Stimulated activated CD8-positive, alpha-beta memory T cell treated with anti-CD3 and anti-CD28 coated beads, Interleukin-4, amount 100 ng/mL, for 1 hour (primary cell): ENCODE results near the gene KCNMA1.

Experiments
- DNase-seq, 2 donors: peaks; one replicate each; pipeline ENCODE4 v3.0.0-alpha.2; 2020; ENCODE audit warnings: low read depth in 2 of 2, low spot score in 1 of 2

Gene KCNMA1

DNA sequence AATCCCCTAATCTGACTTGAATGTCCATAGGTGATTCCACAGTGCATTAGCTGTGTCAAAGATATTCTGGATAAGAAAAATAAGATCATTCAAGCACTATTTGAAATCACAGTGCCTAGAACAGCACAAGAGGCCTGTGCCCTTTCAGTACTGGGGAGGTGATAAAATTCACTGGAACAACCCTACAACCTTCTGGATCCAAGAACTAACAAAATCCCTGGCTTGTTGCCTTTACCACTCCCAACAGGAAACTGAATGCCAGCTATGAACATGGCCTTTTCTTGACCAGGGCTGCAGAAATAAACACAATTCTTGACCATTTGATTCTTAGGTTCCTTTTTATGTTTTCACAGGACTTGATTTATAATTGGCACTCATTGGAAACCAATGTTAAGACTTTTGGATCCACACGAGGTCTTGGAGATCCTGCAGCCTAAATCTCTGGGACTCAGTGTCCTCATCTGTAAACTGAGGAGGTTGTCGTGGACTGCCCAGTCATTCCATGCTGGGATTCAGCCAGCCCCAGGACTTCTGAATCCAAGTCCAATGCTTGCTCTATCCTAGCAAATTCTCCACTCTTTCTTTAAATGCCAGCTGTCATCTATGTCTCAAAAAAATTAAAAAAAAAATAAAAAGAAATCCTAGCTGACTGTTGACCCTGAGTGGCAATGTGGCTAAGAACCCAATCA is 624.7 kb downstream of the KCNMA1 start:
- no peak for DNase-seq

DNA sequence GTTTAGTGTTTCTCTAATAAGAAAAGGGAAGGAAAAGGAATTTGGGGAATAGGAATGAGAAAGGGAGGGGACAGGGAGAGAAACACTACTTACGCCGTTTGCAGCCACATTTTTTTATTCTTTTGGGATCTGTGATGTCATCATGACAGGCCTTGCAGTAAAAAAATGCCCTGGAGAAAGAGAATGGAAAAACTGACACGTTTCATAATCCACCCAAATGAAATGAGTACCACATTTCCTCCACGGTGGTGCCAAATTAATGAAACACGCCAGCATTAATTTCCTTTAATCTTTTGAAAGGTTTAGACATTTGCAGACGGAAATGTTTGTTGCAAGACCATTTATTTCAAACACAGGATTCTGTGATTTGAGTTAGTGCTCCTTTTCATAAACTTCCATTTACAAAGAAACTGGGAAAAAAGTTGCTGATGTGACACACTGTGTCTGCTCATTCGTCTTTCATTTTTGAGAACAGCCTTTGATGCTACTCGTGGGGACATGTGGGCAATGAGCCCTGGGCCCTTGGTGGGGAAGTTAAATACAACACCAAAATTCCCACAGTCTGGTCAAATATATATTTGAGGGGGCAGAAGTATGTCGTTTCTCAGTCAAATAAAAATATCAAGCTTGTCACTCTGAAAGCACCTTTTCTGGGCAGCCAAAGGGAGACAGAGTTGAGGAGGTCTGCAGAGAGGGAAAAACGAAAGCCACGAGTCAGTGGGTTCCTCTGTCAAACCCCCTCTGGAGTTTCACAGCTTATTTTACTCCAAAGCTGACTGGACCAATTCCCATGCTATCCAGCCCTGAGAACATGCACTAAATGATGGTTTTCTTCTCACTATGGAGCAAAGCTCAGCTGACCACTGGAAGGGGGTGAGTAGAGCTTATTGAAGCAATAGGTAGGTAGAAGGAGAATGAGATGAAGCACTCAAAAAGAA is 625.5 kb downstream of the KCNMA1 start:
- DNase-seq = no peak

DNA sequence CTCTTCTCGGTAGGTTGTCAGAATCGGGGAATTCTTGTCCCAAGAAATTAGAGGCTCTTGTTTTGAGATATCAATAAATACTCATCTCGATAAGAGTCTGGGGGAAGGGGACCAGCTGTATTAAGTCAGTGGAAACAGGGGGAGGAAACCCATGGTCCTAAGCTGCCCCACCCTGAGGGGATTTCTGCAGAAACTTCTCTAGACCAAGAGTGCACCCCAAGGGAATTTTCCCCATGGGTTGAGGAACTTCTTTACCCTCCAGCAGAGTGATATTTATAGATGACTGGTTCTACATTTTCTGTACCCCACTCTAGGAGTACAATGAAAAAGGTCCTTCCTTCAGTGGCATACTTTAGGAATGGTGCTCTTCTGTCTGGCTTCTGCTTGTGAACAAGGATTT is 627.2 kb downstream of the KCNMA1 start:
- no peak for DNase-seq

DNA sequence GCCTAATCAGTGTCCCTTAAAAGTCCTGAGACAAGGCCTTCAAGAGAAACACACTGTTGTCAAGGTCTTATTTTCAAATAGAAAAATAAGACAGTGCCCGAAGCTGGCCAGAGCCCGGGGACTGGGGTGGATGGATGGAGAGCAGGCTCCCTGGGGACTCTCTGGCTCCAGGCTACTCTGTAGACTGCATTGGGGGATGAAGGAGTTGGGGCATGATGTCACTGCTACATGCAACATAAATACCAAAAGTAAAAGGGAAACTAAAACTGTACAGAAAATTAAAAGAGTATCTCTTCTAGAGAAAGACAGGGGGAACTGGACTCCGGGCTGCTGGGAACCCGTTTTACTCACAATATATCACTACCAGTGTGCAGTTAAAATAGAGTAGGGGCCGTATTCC is 629.8 kb downstream of the KCNMA1 start:
- no peak for DNase-seq

DNA sequence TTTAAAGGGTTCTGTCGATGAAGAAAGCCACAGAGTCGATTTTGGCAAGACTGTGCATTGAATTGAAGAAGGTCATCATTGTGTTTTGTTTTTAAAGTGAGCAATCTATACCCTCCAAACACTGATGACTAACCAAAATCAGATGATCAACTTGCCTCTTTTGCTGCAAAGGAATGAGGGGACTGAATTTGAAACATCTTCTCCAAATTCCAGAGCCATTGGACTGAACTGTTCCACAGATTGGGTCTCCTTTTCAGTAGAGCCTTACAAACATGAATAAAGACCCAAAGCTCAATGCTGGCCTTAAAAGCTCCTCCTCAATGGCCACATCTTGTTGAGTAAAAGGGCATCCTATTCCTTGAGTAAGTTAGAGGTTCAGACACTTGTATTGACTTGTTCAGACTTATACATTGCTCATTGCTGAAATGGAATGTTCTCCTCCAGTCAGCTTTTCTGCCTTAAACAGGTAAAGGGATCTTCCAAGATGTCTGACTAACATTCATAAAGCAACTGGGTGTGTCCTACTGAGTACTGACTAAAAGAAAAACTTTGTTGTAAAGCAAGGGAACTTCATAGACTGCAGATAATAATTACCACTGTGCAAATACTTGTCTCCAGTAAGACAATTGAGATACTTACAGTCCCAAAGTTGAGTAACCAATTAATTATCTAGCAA is 630.6 kb downstream of the KCNMA1 start:
- no peak for DNase-seq

DNA sequence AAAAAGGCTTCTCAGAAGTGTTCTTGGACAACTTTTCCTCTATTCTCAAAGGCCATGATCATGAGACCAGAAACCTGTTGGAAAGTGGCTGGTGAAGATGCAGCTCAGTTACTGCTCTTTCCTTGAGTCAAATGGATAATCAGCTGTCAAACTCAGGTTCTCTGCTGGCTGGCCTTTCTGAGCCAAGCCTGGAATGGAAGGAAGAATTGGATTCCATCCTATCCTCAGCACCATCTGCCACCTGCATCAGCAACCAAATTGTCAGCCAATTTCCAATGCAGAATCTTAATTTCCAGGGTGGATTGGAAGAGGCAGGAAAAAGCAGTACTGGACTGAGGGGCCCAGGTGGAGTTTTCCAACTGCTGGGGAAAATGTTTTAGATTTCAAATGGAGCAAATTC is 631.7 kb downstream of the KCNMA1 start:
- no peak for DNase-seq

DNA sequence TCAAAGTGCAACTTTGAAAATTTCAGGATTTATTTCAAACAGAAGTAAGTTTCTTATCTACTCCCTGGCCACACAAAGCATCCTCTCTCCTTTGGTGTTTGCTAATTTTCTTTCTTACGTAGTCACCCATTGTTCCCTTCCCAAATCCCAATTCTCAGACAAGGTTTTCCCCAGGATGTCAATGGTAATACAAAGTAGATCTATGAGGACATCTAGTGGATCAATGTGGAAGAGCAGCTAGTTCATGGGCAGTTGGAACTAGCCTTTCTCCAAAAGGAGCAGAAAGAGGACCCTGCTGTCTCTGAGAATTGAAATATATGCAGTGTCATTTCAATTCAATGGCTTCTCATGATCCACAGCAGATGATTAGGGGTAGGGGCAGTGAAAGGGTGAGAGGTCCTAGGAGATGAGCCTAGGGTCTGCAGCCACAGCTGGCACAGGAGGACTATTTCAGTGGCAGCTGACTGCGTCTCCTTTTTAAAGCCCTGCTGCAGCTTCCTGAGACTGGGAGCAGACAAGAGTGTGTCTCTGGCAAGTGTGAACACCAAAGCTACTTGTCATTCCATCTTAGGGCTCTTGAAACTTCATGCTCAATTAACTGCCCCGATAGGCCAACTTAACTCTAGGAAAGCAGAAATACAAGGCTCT is 632.6 kb downstream of the KCNMA1 start:
- DNase-seq = no peak

DNA sequence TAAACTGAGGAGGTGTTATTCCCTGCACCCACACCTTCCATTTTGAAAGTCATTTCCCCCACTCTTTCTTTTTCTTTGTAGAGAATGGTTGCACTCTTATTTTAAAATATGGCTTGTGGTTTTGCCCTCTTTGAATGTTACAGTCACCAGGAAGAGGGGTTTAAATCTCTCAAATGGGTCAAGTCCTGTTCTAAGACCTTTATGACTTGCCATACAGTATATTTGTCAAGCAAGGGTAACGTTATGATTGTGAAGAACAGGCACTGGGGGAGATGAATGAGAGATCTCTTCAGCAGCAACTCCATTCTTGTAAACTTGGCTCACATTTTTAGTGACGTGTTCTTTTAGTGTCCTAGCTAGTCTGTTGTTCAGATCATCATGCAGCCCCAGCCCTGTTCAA is 634.7 kb downstream of the KCNMA1 start:
- no peak for DNase-seq

DNA sequence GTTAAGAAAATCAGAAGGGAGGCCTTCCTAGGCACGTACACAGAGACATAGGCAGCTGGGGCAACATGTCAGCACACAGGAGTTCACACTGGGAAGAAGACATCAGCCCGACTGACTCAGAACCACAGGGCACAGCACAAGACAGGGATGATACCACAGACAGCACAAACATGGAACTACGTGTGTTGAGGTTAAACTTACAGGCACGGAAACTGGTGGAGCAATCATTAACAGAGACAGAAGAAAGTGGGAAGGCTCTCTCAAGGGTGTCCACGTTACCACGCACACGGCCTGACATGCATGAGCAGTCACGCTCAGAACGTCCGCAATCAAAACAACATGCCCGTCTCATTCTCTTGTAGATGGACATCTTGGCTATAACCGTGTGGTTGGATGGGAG is 636.4 kb downstream of the KCNMA1 start:
- DNase-seq = no peak

DNA sequence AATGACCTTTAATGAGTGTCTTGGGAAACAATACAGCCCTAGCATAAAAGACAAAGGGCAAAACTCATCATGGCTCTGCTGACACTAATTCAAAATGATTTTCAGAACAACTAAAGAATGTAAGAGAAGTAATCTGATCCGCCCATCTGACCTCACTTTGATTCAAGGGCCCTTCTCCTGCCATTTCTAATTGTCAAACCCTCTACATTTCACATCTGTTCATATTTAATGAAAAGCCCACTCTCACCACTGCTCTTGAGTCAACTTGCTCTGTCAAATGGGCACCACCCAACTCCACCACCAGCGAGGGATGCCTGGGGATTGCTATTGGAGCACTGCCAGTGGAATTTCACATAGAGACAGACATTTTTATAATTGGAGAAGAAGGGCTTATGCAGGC is 639.2 kb downstream of the KCNMA1 start:
- no peak for DNase-seq

DNA sequence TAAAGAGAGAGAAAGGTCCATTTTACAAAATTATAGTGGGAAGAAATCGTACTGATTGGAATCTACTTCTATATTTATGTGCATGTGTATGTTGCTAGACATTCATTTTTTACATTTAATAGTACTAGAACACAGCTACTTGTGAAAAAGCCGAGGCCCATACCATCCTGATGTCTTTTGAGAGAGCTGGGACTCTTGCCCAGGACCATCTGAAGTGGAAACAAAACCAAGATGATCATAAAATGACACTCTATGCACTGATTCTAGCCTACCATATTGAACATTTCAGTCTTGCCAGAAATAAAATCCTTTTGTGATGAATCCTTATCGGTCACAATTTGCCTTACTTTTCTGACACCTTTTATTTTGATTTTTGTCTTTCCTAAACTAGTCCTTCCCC is 640.0 kb downstream of the KCNMA1 start:
- no peak for DNase-seq

DNA sequence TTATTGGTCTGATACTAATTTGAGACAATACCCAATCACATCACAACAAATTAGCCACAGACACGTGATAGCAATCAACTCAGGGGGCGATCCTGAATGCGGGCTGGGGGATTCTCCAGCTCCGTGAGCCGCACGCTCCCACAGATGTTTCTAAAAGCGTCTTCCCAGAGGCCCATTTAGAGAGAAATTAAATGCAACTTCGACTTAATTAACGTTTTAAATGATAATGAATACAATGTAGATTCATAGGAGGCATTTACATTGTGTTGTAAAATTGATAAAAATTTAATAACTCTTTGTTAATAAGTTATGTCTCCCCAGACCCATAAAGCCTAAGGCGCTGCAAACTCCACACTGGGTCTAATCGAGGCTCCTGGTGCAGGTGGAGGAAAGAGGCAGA is 642.6 kb downstream of the KCNMA1 start:
- no peak for DNase-seq

DNA sequence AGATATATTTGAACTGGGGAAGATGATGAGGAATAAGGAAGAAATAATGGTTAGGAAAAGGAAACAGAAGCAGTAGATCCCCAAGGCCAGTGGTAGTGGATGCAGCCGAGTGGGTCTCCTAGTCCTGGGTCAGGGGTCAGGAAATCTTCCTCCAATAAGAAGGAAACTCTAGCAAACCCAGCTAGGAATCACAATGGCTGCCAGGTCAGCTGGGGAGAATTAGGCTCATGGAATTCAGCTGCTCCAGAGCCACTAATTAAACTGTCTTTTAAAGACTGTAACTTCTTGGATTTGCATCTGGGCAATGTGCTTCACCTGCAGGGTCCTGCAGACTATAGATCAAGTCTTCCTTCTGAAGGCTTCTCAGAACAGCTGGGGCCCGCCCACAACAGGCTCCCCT is 644.4 kb downstream of the KCNMA1 start:
- no peak for DNase-seq

DNA sequence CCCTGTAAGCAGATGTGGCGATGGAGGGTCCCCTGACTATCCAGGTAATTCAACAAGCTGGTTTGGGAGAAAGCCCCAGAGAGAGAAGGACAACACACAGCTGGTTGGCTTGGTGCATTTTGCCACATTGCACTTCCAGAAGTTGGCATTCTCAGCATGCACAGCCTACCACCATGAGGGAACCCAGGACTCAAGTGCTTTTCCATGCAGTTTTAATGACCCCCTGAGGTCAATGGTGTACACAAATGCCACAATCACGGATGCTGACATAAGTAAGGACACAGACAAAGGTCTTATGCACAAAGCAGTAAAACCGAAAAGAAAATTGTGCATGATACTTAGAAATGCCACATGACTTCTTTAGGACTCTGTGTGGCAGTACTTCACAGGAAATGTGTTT is 645.1 kb downstream of the KCNMA1 start:
- DNase-seq = no peak

DNA sequence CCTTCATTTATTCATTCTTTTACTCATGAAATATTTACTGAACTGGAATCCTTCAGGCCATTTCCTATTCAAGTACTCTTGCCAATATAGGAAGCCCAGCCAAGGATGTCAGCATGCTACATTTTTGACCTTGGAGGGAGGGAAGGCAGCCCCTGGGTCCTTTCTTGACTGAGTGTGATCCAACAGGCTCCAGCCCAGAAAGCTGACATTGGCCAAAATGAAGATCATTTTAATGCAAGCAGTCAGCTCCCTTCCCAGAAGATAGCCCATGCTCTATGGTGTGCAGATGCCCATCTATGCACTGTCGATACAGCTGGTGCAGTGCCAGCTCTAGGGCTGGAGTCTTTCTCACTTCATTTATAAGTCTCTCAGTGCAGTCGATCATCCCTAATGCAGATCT is 646.0 kb downstream of the KCNMA1 start:
- no peak for DNase-seq

DNA sequence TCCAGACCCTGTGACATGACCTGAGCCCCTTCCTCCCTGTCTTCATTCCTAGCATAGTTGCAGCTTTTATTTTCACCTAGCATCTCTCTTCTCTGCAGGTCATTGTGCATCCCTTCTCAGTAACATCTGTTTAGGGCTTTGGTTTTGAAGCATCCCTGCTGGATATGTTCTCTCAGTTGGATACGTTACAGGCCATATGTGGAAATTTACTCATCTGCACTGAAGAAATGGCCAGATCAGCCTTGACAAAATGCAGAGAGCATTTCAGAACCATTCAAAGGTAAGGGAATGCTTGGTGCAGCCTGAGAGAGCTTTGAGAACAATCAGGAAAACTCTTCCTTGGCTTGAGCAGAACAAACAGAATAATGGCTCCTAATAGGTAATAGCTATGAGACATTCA is 647.0 kb downstream of the KCNMA1 start:
- no peak for DNase-seq

DNA sequence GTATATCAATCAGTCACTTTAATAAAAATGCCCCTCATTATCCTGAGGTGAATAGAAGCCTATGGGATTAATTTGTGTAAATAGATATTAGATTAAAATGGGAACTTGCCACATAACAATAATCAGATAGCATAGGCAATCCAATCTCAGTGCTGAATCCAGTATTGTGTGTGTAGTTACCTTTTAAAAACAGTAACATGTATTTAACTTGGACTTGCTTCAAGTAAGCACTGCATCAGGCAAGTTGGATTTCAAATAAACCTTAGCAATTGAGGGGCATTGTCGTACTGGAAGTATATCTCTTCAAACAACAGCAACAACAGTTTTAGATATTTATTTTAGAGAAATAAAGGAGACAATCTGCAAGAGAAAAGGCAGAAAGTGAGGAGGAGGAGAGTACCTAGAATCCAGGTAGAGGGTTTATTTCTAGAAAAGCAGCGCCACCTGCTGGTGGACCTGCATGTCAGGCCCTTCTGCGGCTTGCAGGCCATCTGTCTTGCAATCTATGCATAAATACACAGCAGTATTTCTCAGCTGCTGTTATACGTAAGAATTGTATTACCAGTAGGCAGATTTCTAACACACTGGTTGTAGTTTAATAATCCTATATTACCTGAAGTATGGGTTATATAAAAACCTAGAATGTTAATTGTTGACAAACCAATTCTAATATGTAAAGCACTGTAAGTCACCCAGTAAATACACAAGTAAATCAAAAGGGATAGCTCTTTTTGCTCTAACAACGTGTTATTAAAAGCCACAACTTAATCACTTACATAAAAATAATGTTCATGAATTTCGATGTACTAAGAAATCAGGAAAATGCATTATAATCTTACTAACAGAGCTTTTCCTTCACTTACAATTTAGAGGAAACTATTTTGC is 652.8 kb downstream of the KCNMA1 start:
- DNase-seq = peak; percentile 22 to 34

DNA sequence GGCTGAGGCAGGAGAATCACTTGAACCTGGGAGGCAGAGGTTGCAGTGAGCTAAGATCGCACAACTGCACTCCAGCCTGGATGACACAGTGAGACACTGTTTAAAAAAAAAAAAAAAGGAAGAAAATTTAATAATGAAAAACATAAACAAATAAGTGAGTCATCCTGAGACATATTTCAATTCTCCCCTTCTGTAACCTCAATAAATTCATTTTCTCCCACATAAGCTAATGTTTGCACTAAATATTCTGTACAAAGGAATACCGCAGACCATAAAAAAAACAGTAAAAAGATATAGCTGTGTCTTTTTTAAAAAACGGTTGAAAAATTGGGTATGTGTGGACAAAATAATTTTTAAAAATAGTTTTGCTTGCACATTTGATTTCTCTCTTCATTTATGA is 654.0 kb downstream of the KCNMA1 start:
- no peak for DNase-seq

DNA sequence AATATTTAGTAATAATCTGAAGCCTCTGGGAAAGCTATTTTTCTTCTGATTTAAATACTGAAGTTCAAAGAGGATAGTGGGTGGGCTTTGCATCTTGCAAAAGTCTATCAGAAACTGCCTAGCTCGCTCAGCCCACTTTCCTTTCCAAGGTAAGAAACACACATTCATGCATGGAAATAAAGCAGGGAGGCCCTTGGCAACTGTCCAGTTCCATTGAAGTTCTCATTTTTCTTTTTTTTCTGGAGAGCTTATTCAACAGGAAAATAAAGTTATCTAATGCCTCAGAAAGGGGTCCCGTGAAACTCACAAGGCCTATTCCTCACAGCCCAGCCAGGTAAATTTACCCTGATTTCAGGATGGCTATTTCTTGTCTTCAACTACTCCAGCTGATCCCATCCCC is 654.9 kb downstream of the KCNMA1 start:
- DNase-seq = no peak

DNA sequence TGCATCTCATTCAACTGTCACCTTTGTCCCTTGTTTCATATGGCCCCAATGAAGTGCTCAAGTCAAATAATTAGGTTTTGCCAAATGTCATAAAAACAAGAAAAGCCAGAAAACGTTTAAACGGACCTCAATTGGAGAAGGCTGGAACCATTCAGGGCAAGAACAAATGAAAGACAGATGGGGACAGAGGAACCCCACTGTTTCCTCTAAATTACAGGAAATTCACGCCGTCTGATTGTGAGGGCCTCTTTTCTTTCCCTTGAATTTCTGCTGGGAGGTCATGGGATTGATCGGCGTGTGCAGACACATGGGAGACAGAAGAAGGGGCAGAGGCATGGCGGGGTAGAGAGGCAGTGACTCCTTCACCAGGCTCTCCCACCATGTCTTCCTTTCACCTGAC is 656.4 kb downstream of the KCNMA1 start:
- DNase-seq = no peak

DNA sequence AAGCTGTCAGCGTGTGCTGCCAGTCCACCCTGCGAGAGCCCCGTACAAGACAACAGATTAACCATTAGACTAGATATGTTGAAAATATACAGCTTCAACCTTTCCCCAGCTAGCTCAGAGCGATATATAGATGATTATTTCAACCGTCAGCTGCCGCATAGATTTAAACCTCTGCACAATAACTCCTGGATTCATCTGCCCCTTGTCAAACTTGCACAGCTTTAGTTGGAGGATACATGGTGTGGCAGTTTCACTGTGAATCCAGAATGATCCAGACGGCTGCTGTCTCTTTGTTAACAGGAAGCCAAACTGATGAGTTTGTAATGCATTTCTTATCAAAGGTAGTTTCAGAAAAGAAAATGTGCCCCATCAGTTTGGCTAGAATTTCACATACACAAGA is 659.7 kb downstream of the KCNMA1 start:
- no peak for DNase-seq
